Spleen (tissue), 7 donors: ENCODE measurements around the gene LRCH1.

Experiments used
- CTCF ChIP-seq, 11 experiments: fragments of 200-600 bp in 7 of 11; fragments of 450-650 bp in 4 of 11; sonication (generic) in 4 of 11; IDR thresholded peaks in 8 of 11; conservative IDR thresholded peaks in 3 of 11; 1 replicate in 7 of 11; 2 replicates in 4 of 11; pipeline versions ENCODE4 v1.4.0 to v1.8.0; 2016 to 2021; ENCODE audit warnings: antibody characterized with exemption in 11 of 11, inconsistent platforms in 4 of 11, mild to moderate bottlenecking in 1 of 11
- POLR2A ChIP-seq, 3 donors: fragments of 450-650 bp; IDR thresholded peaks; one replicate each; pipeline ENCODE4 v1.5.1; 2017; ENCODE audit warnings: antibody characterized with exemption in 3 of 3, mild to moderate bottlenecking in 1 of 3
- POLR2AphosphoS5 ChIP-seq, 3 donors: sonication (generic); formaldehyde crosslinking; IDR thresholded peaks; one replicate each; pipeline ENCODE4 v1.5.1; 2017; ENCODE audit warnings: antibody characterized with exemption in 3 of 3
- donor health status: DM: no; HTN: no; CAD: no; lungs with moderate emphysema.
- donor health status: DM: no; HTN: no; CAD: no.
- donor health status: DM: no; HTN: no; CAD: no.

GRCh38 chr13:46783504-46783903, 230.5 kb downstream of the LRCH1 start:
- TF ChIP-seq POLR2A (IDR thresholded peaks at IDR 0.05) (no peak), POLR2AphosphoS5 (IDR thresholded peaks at IDR 0.05) (no peak), CTCF (IDR thresholded peaks at IDR 0.05 in 8 of 11, conservative IDR thresholded peaks at IDR 0.05 in 3 of 11) (no peak)
